Mucosa of descending colon (tissue), 3 donors: ENCODE data around the gene TCF12. TPM values are rescaled to one million over a fixed set of nuclear protein-coding genes. Genes with fewer than 3 reads are reported as not detected.

Experiments
- ATAC-seq: fragments of 200-7000 bp; cut with Tn5 transposase; one replicate; pipeline ENCODE4 v1.9.1; 2020; ENCODE audit warnings: mild to moderate bottlenecking, moderate library complexity
- DNase-seq, 3 donors: peaks; one replicate each; pipeline ENCODE4 v3.0.0-alpha.2; 2020
- H3K36me3 ChIP-seq: fragments of 200-600 bp; one replicate; pipeline ENCODE4 v1.8.0; 2021; ENCODE audit warnings: low read depth, mild to moderate bottlenecking
- H3K4me1 ChIP-seq: fragments of 200-600 bp; one replicate; pipeline ENCODE4 v1.8.0; 2021; ENCODE audit warnings: low read depth, mild to moderate bottlenecking
- H3K4me3 ChIP-seq: fragments of 200-600 bp; one replicate; pipeline ENCODE4 v1.8.0; 2021; ENCODE audit warnings: mild to moderate bottlenecking
- H3K9me3 ChIP-seq: fragments of 200-600 bp; one replicate; pipeline ENCODE4 v1.8.0; 2021; ENCODE audit warnings: mild to moderate bottlenecking
- CTCF ChIP-seq: fragments of 200-600 bp; IDR thresholded peaks from one replicate; pipeline ENCODE4 v1.8.0; 2022; ENCODE audit warnings: antibody characterized with exemption, mild to moderate bottlenecking
- intact Hi-C, 2 donors: fragments of 100-400 bp; cut with DNase I in 1 of 2; cut with micrococcal nuclease in 1 of 2; formaldehyde crosslinking; loops; one replicate each; pipeline versions ENCODE4 v1.11.0 to v1.11.1; 2022; cut with DNase I, micrococcal nuclease
- total RNA-seq, 3 donors: library from RNA; stranded (reverse); fragmentation: NEBNext Ultra II Directional in 2 of 3; extraction: Animal tissue kit (Norgen Biotek cat#: 25700) in 2 of 3; gene quantifications; one replicate each; pipeline versions ENCODE4 v1.2.1 to v1.2.4, GENCODE V29; 2021 to 2023
- donor health status: DM: no; HTN: no; CAD: no; lungs with moderate emphysema.
- donor health status: DM: no; HTN: no; CAD: no.
- donor health status: DM: no; HTN: yes; CAD: no.

The TCF12 gene
- total RNA-seq, 3 donors from 2014 or later: 74.1 to 118 (median 106) TPM

- Histone ChIP-seq H3K36me3 (no peaks in the 10 kb centered on the region), H3K9me3 (no peaks in the 10 kb centered on the region), H3K4me3 (no peak overlapping the region), H3K4me1 (no peaks in the 10 kb centered on the region)
- no peak for DNase-seq
- TF ChIP-seq CTCF: no peak
- ATAC-seq: no peak
- intact Hi-C loops: no loop called here
Observed at GRCh38 chr15:56901931-56902330, 16.5 kb upstream of the TCF12 start.

- TF ChIP-seq CTCF: no peak
- H3K4me3 ChIP-seq: no peak overlapping the region
- no peaks in the 10 kb centered on the region for H3K9me3 ChIP-seq
- no peaks in the 10 kb centered on the region for H3K36me3 ChIP-seq
- no peaks in the 10 kb centered on the region for H3K4me1 ChIP-seq
- ATAC-seq (no peak), DNase-seq (no peak)
- intact Hi-C loops: no loop called here
Observed at GRCh38 chr15:56906766-56907165, 11.7 kb upstream of the TCF12 start.

GRCh38 chr15:56910801-56911200, 7.6 kb upstream of the TCF12 start:
- no peaks in the 10 kb centered on the region for H3K36me3 ChIP-seq
- intact Hi-C loops: no loop called here
- no peak for TF ChIP-seq CTCF
- DNase-seq (no peak), ATAC-seq (no peak)
- H3K4me1 ChIP-seq: no peaks in the 10 kb centered on the region
- no peaks in the 10 kb centered on the region for H3K9me3 ChIP-seq
- no peak overlapping the region for H3K4me3 ChIP-seq

- H3K36me3 ChIP-seq: no peaks in the 10 kb centered on the region
- H3K9me3 ChIP-seq: no peaks in the 10 kb centered on the region
- TF ChIP-seq CTCF: no peak
- no peaks in the 10 kb centered on the region for H3K4me1 ChIP-seq
- DNase-seq (no peak), ATAC-seq (no peak)
- no peak overlapping the region for H3K4me3 ChIP-seq
- intact Hi-C loops: no loop called here
Observed at GRCh38 chr15:56913241-56913640, 5.2 kb upstream of the TCF12 start.

GRCh38 chr15:56913670-56914069, 4.8 kb upstream of the TCF12 start:
- no peak for TF ChIP-seq CTCF
- ATAC-seq: no peak
- Histone ChIP-seq H3K4me3 (no peak overlapping the region), H3K4me1 (no peaks in the 10 kb centered on the region), H3K36me3 (no peaks in the 10 kb centered on the region), H3K9me3 (no peaks in the 10 kb centered on the region)
- intact Hi-C loops: no loop called here
- DNase-seq: no peak

- intact Hi-C loops: no loop called here
- TF ChIP-seq CTCF: no peak
- ATAC-seq (no peak), DNase-seq (no peak)
- no peaks in the 10 kb centered on the region for H3K36me3 ChIP-seq
- no peak overlapping the region for H3K4me3 ChIP-seq
- H3K9me3 ChIP-seq: no peaks in the 10 kb centered on the region
- peaks cover 4% of the 10 kb centered on the region for H3K4me1 ChIP-seq
Observed at GRCh38 chr15:56915888-56916287, 2.6 kb upstream of the TCF12 start.
